HG02642 (cell line): Measurements from ENCODE around the gene PPEF2.

Experiments used
- ATAC-seq: cut with Tn5 transposase; IDR thresholded peaks from one replicate; pipeline ENCODE4 v1.9.1; 2021; ENCODE audit warnings: mild to moderate bottlenecking; ENCODE audit not compliant: unreplicated experiment, poor library complexity

Gene PPEF2

GRCh38 chr4:75841641-75842520 lies 60.4 kb downstream of the PPEF2 start:
- no peak for ATAC-seq

GRCh38 chr4:75834772-75835154 lies 67.5 kb downstream of the PPEF2 start:
- ATAC-seq, result no peak

GRCh38 chr4:75834095-75834771 lies 68.0 kb downstream of the PPEF2 start:
- no peak for ATAC-seq

- ATAC-seq, result no peak
Measured at GRCh38 chr4:75831856-75832405, 70.3 kb downstream of the PPEF2 start.

- ATAC-seq, result no peak
Measured at GRCh38 chr4:75830906-75831305, 71.3 kb downstream of the PPEF2 start.

GRCh38 chr4:75823812-75824211 lies 78.4 kb downstream of the PPEF2 start:
- ATAC-seq, result no peak

GRCh38 chr4:75822416-75822815 lies 79.8 kb downstream of the PPEF2 start:
- no peak for ATAC-seq

GRCh38 chr4:75821966-75822365 lies 80.3 kb downstream of the PPEF2 start:
- no peak for ATAC-seq

GRCh38 chr4:75821216-75821615 lies 81.0 kb downstream of the PPEF2 start:
- ATAC-seq, result no peak

- no peak for ATAC-seq
Measured at GRCh38 chr4:75820676-75821075, 81.6 kb downstream of the PPEF2 start.

- ATAC-seq, result no peak
Measured at GRCh38 chr4:75820197-75820596, 82.1 kb downstream of the PPEF2 start.

GRCh38 chr4:75819121-75819520 lies 83.1 kb downstream of the PPEF2 start:
- ATAC-seq, result no peak

GRCh38 chr4:75817901-75818300 lies 84.4 kb downstream of the PPEF2 start:
- no peak for ATAC-seq
